HepG2 (cell line): ENCODE results near the gene YWHAB. TPM values are rescaled to one million over a fixed set of nuclear protein-coding genes. Genes with fewer than 3 reads are reported as not detected.

Source experiments
- CAMTA2 ChIP-seq: sonication (generic); formaldehyde crosslinking; IDR thresholded peaks from 2 replicates; pipeline ENCODE4 v1.4.0; 2020; ENCODE audit warnings: mild to moderate bottlenecking, missing genetic modification reagents, borderline replicate concordance
- GATA4 ChIP-seq: sonication (generic); IDR thresholded peaks from 2 replicates; pipeline ENCODE4 v1.6.1; 2016; ENCODE audit warnings: antibody characterized with exemption, low read depth, borderline replicate concordance
- MEIS2 ChIP-seq: sonication (generic); formaldehyde crosslinking; IDR thresholded peaks from 2 replicates; pipeline ENCODE4 v1.9.0; 2021; ENCODE audit warnings: mild to moderate bottlenecking, missing genetic modification reagents
- NCOA1 ChIP-seq: sonication (generic); formaldehyde crosslinking; IDR thresholded peaks from 2 replicates; pipeline ENCODE4 v1.9.0; 2021; ENCODE audit warnings: missing genetic modification reagents
- ZBTB3 ChIP-seq: sonication (generic); formaldehyde crosslinking; IDR thresholded peaks from 2 replicates; pipeline ENCODE4 v1.4.0; 2020; ENCODE audit warnings: low read depth, mild to moderate bottlenecking, moderate library complexity, missing genetic modification reagents, borderline replicate concordance
- ZFP90 ChIP-seq: sonication (generic); formaldehyde crosslinking; IDR thresholded peaks from 2 replicates; pipeline ENCODE4 v1.8.0; 2022; ENCODE audit warnings: missing genetic modification reagents, mild to moderate bottlenecking, inconsistent platforms, borderline replicate concordance
- ZNF17 ChIP-seq: sonication (generic); formaldehyde crosslinking; IDR thresholded peaks from 2 replicates; pipeline ENCODE4 v1.5.0; 2020; ENCODE audit warnings: mild to moderate bottlenecking, missing genetic modification reagents
- ZNF207 ChIP-seq: fragments of 450-650 bp; IDR thresholded peaks from 2 replicates; pipeline ENCODE4 v1.6.1; 2016; ENCODE audit warnings: antibody characterized with exemption, borderline replicate concordance
- ZNF232 ChIP-seq: sonication (generic); formaldehyde crosslinking; IDR thresholded peaks from 2 replicates; pipeline ENCODE4 v1.4.0; 2020; ENCODE audit warnings: missing genetic modification reagents, borderline replicate concordance
- ZNF337 ChIP-seq: sonication (generic); formaldehyde crosslinking; IDR thresholded peaks from 2 replicates; pipeline ENCODE4 v1.5.1; 2020; ENCODE audit warnings: missing genetic modification reagents, low read depth, mild to moderate bottlenecking, borderline replicate concordance
- ZNF510 ChIP-seq: sonication (generic); formaldehyde crosslinking; IDR thresholded peaks from 2 replicates; pipeline ENCODE4 v1.4.0; 2020; ENCODE audit warnings: low read depth, mild to moderate bottlenecking, missing genetic modification reagents
- polyA plus RNA-seq, 8 experiments: library from polyadenylated mRNA; depleted of rRNA in 3 of 8; stranded (reverse) in 7 of 8; unstranded in 1 of 8; fragments of >200 nt; fragmentation: Illumina TruSeq in 4 of 8; extraction: Trizol in 4 of 8; gene quantifications; 2 replicates each; pipeline versions ENCODE4 v1.2.1 to v1.2.3, GENCODE V29; 2011 to 2016; ENCODE audit warnings: low read depth in 4 of 8, missing spikeins in 1 of 8, mixed read lengths in 1 of 8; ENCODE audit not compliant: insufficient read depth in 1 of 8
- total RNA-seq, 5 experiments: library from RNA; depleted of rRNA; stranded (reverse); fragments of >200 nt; fragmentation: Illumina TruSeq; extraction: Trizol; gene quantifications; 2 replicates each; pipeline ENCODE4 v1.2.3, GENCODE V29; 2016; ENCODE audit warnings: low read depth in 1 of 5
- TF ChIP-seq, protein P1 (sequence below): sonication (generic); formaldehyde crosslinking; IDR thresholded peaks from 2 replicates; pipeline ENCODE4 v1.5.0; 2020; ENCODE audit warnings: mild to moderate bottlenecking, missing genetic modification reagents, borderline replicate concordance
- TF ChIP-seq, protein P2 (sequence below): sonication (generic); formaldehyde crosslinking; IDR thresholded peaks from 2 replicates; pipeline ENCODE4 v1.5.0; 2020; ENCODE audit warnings: missing genetic modification reagents, mild to moderate bottlenecking, borderline replicate concordance
- TF ChIP-seq, protein P3 (sequence below): sonication (generic); formaldehyde crosslinking; IDR thresholded peaks from 2 replicates; pipeline ENCODE4 v1.8.0; 2022; ENCODE audit warnings: mild to moderate bottlenecking, missing genetic modification reagents; ENCODE audit not compliant: insufficient replicate concordance
- TF ChIP-seq, protein P4 (sequence below): IDR thresholded peaks from 2 replicates; pipeline ENCODE4 v1.6.1; 2016; ENCODE audit warnings: control low read depth
- TF ChIP-seq, protein P5 (sequence below): sonication (generic); formaldehyde crosslinking; IDR thresholded peaks from 2 replicates; pipeline ENCODE4 v1.5.0; 2020; ENCODE audit warnings: mild to moderate bottlenecking, low read depth, missing genetic modification reagents, borderline replicate concordance
- TF ChIP-seq, protein P6 (sequence below): sonication (generic); formaldehyde crosslinking; IDR thresholded peaks from 2 replicates; pipeline ENCODE4 v1.8.0; 2022; ENCODE audit warnings: missing genetic modification reagents, mild to moderate bottlenecking, borderline replicate concordance
- TF ChIP-seq, protein P7 (sequence below): sonication (generic); formaldehyde crosslinking; conservative IDR thresholded peaks from 2 replicates; pipeline ENCODE4 v1.4.0; 2020; ENCODE audit warnings: missing genetic modification reagents

Gene YWHAB
- total and polyA plus RNA-seq, 2 of the 13 experiments (the other 11 are each of a cell fraction or from before 2014, with no cell fraction given): 77.2 to 121 TPM

DNA sequence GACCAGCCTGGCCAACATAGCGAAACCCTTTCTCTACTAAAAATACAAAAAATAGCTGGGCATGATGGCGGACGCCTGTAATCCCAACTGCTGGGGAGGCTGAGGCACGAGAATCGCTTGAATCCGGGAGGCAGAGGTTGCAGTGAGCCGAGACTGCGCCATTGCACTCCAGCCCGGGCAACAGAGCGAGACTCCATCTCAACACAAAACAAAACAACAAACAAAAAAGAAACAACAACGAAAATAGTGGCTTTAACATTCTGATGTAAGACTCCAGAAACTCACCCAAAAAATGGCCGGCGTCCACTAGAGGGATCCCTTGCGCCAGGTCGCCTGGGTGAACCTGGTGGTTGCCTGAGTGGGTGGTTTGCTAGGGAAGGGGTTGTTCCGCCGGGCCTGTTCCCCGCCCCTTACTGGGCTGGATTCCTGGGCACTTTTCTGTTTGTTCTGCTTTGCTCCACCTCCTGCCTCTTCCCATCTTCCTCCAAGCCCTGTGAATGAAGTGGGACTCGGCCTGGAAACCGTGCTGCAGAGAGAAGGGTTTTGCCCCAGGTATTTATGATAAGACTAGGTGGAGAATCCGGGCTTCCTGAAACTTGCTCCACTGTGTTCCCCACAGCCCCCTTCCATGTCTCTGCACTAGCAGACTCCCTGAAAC, 25.9 kb downstream of the YWHAB start (continued):
- TF ChIP-seq, protein P1, sequence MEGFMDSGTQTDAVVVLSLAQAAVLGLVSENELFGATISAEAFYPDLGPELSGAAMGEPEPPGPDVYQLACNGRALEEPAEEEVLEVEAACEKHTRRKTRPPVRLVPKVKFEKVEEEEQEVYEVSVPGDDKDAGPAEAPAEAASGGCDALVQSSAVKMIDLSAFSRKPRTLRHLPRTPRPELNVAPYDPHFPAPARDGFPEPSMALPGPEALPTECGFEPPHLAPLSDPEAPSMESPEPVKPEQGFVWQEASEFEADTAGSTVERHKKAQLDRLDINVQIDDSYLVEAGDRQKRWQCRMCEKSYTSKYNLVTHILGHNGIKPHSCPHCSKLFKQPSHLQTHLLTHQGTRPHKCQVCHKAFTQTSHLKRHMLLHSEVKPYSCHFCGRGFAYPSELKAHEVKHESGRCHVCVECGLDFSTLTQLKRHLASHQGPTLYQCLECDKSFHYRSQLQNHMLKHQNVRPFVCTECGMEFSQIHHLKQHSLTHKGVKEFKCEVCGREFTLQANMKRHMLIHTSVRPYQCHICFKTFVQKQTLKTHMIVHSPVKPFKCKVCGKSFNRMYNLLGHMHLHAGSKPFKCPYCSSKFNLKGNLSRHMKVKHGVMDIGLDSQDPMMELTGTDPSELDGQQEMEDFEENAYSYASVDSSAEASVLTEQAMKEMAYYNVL (CRISPR knock-in tag): no peak
- TF ChIP-seq ZNF232 (CRISPR knock-in tag) (peak; percentile 92; the same call in 1 of the 2 replicates), NCOA1 (CRISPR knock-in tag) (no peak), GATA4 (0 out of 2 replicates have a peak, but pooled peaks have one; percentile 19), ZNF337 (CRISPR knock-in tag) (0 out of 2 replicates have a peak, but pooled peaks have one; percentile 65), ZNF207 (no peak), ZNF17 (CRISPR knock-in tag) (no peak), ZFP90 (CRISPR knock-in tag) (peak; percentile 90; the same call in 1 of the 2 replicates), CAMTA2 (CRISPR knock-in tag) (no peak), ZBTB3 (CRISPR knock-in tag) (no peak), MEIS2 (CRISPR knock-in tag) (peak; percentile 80), ZNF510 (CRISPR knock-in tag) (0 out of 2 replicates have a peak, but pooled peaks have one; percentile 75)
- TF ChIP-seq, protein P2, sequence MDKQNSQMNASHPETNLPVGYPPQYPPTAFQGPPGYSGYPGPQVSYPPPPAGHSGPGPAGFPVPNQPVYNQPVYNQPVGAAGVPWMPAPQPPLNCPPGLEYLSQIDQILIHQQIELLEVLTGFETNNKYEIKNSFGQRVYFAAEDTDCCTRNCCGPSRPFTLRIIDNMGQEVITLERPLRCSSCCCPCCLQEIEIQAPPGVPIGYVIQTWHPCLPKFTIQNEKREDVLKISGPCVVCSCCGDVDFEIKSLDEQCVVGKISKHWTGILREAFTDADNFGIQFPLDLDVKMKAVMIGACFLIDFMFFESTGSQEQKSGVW: no peak
- TF ChIP-seq, protein P3, sequence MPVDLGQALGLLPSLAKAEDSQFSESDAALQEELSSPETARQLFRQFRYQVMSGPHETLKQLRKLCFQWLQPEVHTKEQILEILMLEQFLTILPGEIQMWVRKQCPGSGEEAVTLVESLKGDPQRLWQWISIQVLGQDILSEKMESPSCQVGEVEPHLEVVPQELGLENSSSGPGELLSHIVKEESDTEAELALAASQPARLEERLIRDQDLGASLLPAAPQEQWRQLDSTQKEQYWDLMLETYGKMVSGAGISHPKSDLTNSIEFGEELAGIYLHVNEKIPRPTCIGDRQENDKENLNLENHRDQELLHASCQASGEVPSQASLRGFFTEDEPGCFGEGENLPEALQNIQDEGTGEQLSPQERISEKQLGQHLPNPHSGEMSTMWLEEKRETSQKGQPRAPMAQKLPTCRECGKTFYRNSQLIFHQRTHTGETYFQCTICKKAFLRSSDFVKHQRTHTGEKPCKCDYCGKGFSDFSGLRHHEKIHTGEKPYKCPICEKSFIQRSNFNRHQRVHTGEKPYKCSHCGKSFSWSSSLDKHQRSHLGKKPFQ: no peak
- TF ChIP-seq, protein P4, sequence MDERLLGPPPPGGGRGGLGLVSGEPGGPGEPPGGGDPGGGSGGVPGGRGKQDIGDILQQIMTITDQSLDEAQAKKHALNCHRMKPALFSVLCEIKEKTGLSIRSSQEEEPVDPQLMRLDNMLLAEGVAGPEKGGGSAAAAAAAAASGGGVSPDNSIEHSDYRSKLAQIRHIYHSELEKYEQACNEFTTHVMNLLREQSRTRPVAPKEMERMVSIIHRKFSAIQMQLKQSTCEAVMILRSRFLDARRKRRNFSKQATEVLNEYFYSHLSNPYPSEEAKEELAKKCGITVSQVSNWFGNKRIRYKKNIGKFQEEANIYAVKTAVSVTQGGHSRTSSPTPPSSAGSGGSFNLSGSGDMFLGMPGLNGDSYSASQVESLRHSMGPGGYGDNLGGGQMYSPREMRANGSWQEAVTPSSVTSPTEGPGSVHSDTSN: no peak
- TF ChIP-seq, protein P5, sequence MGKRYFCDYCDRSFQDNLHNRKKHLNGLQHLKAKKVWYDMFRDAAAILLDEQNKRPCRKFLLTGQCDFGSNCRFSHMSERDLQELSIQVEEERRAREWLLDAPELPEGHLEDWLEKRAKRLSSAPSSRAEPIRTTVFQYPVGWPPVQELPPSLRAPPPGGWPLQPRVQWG (CRISPR knock-in tag): no peak
- TF ChIP-seq, protein P6, sequence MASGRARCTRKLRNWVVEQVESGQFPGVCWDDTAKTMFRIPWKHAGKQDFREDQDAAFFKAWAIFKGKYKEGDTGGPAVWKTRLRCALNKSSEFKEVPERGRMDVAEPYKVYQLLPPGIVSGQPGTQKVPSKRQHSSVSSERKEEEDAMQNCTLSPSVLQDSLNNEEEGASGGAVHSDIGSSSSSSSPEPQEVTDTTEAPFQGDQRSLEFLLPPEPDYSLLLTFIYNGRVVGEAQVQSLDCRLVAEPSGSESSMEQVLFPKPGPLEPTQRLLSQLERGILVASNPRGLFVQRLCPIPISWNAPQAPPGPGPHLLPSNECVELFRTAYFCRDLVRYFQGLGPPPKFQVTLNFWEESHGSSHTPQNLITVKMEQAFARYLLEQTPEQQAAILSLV (CRISPR knock-in tag): 0 out of 2 replicates have a peak, but pooled peaks have one; percentile 38
- TF ChIP-seq, protein P7, sequence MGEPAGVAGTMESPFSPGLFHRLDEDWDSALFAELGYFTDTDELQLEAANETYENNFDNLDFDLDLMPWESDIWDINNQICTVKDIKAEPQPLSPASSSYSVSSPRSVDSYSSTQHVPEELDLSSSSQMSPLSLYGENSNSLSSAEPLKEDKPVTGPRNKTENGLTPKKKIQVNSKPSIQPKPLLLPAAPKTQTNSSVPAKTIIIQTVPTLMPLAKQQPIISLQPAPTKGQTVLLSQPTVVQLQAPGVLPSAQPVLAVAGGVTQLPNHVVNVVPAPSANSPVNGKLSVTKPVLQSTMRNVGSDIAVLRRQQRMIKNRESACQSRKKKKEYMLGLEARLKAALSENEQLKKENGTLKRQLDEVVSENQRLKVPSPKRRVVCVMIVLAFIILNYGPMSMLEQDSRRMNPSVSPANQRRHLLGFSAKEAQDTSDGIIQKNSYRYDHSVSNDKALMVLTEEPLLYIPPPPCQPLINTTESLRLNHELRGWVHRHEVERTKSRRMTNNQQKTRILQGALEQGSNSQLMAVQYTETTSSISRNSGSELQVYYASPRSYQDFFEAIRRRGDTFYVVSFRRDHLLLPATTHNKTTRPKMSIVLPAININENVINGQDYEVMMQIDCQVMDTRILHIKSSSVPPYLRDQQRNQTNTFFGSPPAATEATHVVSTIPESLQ (CRISPR knock-in tag): peak; percentile 78; the same call in 1 of the 2 replicates
